IPS-NIHi7 (cell line): ENCODE results near the gene TACSTD2.
"Not testable (repeated sequence)": the region's sequence is repeated elsewhere in the genome, so short reads cannot be mapped to it uniquely, and the experiment has no call there.

ENCODE experiments used
- DNase-seq: peaks from one replicate; pipeline ENCODE4 v3.0.0; 2012; ENCODE audit warnings: mixed read lengths; ENCODE audit errors: extremely low spot score

TACSTD2 gene

GRCh38 chr1:58587667-58588066, 10.6 kb upstream of the TACSTD2 start:
- DNase-seq = no peak

DNA sequence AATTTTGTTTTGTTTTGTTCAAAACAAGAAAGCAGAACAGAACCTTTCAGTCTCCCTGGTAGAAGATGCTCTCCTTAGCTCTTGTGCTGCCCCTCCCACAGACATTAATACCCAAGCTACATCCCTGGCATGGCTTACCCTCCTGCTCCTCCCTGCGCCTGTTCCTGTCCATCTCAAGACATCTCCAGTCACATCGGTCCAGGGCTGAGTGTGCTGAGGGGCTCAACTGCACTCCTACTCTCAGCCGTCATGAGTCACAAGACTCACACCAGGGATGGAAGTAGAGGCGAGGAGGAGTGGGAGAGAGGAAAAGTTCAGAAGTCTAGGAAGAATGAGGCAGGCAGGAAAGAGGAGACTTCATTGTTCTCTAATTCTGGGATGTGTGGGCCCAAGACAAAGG, 9.2 kb upstream of the TACSTD2 start:
- no peak for DNase-seq

- no peak for DNase-seq
Observed at GRCh38 chr1:58585581-58586151, 8.6 kb upstream of the TACSTD2 start.

DNA sequence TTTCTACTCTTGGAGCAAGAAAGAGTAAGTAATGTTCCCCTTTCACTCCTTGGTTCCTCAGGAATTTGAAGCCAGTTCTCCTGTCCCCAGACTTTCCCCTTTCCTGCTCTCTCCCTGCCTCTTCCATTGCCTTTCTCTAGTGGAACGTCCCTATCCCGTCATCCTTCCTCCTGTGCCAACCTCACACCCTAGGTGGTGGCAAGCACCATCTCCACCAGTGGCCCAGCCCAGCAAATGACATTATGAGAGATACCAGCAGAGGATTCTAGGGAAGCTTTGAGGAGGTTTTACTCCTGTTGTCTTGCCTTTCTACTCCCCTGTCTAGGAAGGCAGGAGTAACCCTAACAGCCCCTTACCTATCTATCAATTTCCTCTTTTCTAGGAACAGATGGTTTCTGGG, 8.1 kb upstream of the TACSTD2 start:
- DNase-seq = no peak

- DNase-seq = peak; percentile 46
Observed at GRCh38 chr1:58584082-58584895, 7.2 kb upstream of the TACSTD2 start.

- DNase-seq = no peak
Observed at GRCh38 chr1:58583496-58583895, 6.4 kb upstream of the TACSTD2 start.

GRCh38 chr1:58582143-58582542, 5.1 kb upstream of the TACSTD2 start:
- DNase-seq = not testable (repeated sequence)

DNA sequence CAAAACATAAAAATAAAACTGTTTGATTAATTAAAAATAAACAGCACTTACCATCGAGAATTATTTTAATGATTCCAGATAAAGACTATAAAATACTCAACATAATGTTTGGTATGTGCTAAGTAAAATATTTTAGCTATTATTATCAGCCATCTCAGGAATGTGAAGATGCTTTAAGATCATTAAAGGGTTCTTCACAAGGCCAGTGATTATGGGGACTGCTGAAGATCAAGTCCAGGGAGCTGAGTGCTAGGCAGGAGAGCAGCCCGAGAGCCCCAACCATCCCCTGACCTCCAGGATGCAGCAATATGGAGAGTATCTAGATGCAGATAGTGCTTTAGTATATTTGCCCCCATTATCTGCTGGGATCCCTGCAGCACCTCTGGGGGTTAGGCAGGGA, 4.6 kb upstream of the TACSTD2 start:
- no peak for DNase-seq

- no peak for DNase-seq
Observed at GRCh38 chr1:58580186-58580585, 3.1 kb upstream of the TACSTD2 start.

DNA sequence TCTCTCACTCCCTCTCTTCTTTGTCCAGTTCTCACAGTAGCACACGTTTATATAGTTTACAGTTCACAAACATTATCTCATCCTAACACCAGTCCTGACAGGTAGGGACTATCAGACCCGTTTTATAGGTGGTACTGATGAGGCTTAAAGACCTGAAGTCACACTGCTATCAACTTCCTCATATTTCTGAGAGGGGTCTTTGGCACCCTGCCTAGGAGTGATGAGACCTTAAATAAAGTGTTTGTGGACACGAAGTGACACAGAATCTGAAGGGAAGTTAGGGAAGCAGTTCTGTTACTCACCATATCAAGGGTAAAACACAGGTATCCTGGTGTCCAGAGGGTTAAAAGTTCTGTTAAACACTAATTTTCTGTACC, 590 bp upstream of the TACSTD2 start:
- no peak for DNase-seq

- DNase-seq = no peak
Observed at GRCh38 chr1:58576325-58576726, 726 bp downstream of the TACSTD2 start.

- no peak for DNase-seq
Observed at GRCh38 chr1:58575551-58576324, 1.3 kb downstream of the TACSTD2 start.

- DNase-seq = no peak
Observed at GRCh38 chr1:58574816-58575215, 2.2 kb downstream of the TACSTD2 start.

GRCh38 chr1:58573705-58574591, 3.1 kb downstream of the TACSTD2 start:
- DNase-seq = no peak

DNA sequence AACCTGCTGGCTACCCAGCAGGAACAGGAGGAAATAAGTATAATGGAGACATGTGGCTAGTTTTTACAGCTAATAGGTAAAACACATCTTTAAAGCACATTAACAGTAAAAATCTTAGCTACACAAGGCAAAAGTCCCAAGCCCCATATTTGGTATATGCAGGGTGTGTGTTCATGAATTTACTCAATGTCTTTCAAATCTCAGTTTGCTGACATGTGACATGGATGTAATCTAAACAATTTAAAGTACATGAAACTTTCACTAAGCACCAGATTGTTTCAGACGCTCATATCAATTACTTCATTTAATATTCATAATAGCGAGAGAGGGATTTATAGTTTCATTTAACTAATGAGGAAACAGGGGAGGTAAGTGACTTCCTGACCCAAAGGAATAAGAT, 3.9 kb downstream of the TACSTD2 start:
- no peak for DNase-seq

GRCh38 chr1:58572690-58573089, 4.4 kb downstream of the TACSTD2 start:
- DNase-seq = peak; percentile 36

DNA sequence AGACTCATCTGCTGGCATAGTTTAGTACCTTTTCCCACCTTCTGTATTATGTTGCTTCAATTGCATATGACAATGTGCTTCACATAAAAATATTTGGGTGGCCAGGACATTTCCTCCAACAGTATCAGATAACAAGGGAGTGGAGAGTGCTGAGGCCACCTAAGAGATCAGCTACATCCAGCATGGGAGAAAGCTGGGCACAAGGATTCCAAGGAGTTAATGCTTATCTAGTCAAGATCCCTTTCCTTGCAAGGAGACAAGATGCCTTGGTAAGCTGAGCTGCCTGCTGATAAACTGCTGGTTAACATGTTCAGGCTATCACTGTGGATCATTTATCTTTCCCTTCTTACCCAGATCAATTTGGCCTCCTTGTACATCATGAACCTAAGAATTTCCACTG, 5.4 kb downstream of the TACSTD2 start:
- DNase-seq = no peak

DNA sequence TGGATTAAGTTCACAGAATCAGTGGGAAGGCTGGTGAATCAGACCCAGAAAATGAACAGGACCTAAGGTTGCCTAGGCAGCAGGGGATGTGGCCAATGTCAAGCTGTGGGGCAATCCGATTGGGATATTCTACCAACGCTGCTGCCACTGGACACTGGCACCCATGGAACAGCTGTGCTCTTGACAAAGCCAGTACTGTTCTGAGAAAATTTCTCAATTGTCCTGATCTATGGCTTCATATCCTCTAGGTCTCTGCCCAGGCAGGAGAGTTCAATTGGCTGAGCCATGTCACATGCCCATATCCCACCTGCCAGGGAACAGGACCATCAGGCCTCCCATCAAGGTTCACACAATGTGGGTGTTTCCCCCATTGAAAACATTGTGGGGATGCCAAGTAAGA, 6.2 kb downstream of the TACSTD2 start:
- DNase-seq = no peak

GRCh38 chr1:58570094-58570493, 7.0 kb downstream of the TACSTD2 start:
- no peak for DNase-seq

DNA sequence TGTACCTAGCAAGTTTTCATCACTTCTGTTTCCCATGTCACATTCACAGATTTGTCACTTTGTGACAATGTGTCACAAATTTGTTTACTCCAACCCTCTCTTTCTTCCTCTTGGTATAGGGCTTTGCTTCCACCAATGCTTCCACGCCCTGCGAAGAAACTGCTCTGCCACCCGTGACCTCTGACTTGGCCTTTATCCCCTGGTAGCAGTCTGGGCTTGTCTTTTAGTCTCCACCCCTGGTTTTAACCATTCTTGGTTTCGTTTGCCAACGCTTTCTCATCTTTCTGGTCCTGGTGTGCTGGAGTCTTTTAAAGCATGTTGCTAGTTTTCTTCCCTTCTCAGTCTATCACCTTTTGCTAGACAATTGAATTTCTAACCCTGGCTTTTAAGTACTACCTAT, 8.1 kb downstream of the TACSTD2 start:
- no peak for DNase-seq

GRCh38 chr1:58568271-58568860, 8.7 kb downstream of the TACSTD2 start:
- no peak for DNase-seq
